ENCODE data around the gene FAM168A. TPM values are rescaled to one million over a fixed set of nuclear protein-coding genes. Genes with fewer than 3 reads are reported as not detected.

The FAM168A gene
- total and polyA plus RNA-seq, 12 donors = 7.7 to 41.8 (median 35.3) TPM

- no peaks in the 10 kb centered on the region for H3K27me3 ChIP-seq
- no peak overlapping the region for H3K27ac ChIP-seq
- no peaks in the 10 kb centered on the region for H3K4me1 ChIP-seq (replicated peaks in 1 of 2)
- TF ChIP-seq CTCF (IDR thresholded peaks at IDR 0.05) (peak; percentile 62 to 89 (median 85)), POLR2A (IDR thresholded peaks at IDR 0.05) (no peak)
- WGBS, 4 donors = 64 to 73% (median 69%) methylated on average over 6 to 16 of the region's 16 CpGs
- no peaks in the 10 kb centered on the region for H3K36me3 ChIP-seq (replicated peaks in 1 of 2)
- peak; percentile 74 to 92 (median 82) for DNase-seq
- intact Hi-C loops (cut with DNase I) = loop anchor here (2.0 to 10.0 kb wide), 4 partner anchors 41 to 89 kb away; partner anchors contain the start of gene ARHGEF17 (in 2 of the 2)
- H3K9me3 ChIP-seq (replicated peaks in 1 of 3) = no peaks in the 10 kb centered on the region
- H3K4me3 ChIP-seq = no peak overlapping the region
These were observed 204.2 kb downstream of the FAM168A start for GRCh38 chr11:73393479-73394415.

DNA sequence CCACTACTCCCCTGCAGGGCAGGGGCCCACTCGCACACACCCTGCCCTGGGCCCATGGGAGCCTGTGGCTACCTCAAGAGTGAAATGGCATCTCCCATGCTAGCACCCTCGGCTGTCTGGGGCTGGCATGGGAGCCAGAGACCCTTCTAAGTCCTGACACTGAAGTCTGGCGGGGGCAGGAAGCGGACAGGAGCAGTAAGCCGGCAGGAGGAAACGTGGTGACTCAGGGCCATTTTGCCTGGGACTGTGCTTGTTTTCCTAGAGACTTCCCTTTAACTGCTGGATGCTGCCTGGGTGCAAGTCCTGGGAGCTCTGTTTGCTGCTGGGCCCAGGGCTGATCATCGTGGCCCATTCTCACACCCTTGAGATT, 204.9 kb downstream of the FAM168A start:
- Histone ChIP-seq H3K27ac (no peak overlapping the region), H3K36me3 (replicated peaks in 1 of 2) (no peaks in the 10 kb centered on the region), H3K9me3 (replicated peaks in 1 of 3) (no peaks in the 10 kb centered on the region), H3K4me1 (replicated peaks in 1 of 2) (no peaks in the 10 kb centered on the region), H3K4me3 (no peak overlapping the region), H3K27me3 (no peaks in the 10 kb centered on the region)
- WGBS, 4 donors = 75 to 98% (median 83%) methylated on average over 6 to 7 of the region's 7 CpGs
- intact Hi-C loops (cut with DNase I) = loop anchor here (5.0 to 10.0 kb wide), 3 partner anchors 41 to 88 kb away; partner anchors contain the start of gene ARHGEF17 (in 2 of the 2)
- DNase-seq = no peak
- TF ChIP-seq POLR2A (IDR thresholded peaks at IDR 0.05) = no peak

DNA sequence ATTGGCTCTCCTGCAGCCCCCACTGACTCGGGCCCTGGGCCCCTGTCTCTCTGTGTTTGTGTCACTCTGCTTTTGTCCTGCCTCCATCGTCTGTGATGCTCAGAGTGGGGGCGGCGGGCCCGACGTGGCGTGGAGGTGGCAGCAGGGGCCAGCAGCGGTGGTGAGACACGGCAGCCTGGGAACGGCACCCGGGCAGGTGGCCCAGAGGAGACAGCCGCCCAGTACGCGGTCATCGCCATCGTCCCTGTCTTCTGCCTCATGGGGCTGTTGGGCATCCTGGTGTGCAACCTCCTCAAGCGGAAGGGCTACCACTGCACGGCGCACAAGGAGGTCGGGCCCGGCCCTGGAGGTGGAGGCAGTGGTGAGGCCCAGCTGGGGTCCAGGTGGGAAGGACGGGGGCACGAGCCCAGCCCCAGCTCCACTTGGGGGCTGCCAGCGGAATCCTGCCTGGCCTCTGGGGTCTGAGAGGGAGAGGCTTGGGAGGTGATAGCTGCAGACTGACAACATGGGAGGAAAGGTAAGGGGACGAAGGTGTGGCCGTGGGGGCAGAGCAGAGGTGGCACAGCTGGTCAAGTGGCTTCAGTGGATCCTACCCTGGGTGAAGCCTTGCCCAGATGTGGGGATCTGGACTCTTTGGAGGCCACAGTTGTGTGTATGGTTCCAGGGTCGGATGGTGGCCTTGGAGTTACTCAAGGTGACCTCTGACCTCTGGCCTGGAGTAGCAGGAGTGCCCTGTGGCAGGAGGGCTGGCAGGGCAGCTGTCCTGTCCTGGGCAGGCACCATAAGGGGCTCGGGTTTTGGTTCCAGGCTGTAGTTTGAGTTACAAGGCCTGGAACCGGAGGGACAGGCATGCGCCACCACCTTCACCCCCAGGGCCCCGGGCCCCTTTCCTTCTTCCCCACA, 205.6 kb downstream of the FAM168A start:
- H3K27ac ChIP-seq = no peak overlapping the region
- no peak for DNase-seq

DNA sequence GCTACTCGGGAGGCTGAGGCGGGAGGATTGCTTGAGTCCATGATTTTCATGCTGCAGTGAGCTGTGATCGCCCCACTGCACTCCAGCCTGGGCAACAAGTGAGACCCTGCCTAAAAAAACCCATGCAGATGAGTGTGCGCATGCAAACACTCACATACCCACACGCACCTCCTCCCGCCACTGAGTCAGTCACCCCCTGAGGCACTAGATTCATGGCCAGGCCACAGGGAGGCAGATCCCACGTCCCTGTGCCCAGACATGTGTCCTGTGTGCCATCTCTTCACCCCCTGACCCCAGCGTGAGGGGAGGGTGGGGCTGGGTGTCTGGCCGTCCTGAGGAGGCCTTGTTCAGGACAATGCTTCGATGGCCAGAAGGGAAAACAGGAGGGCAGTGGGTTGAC, 206.2 kb downstream of the FAM168A start:
- no peak overlapping the region for H3K27ac ChIP-seq

More for the DNA sequence above, 205.6 kb downstream of the FAM168A start:
- H3K36me3 ChIP-seq (replicated peaks in 1 of 2) = no peaks in the 10 kb centered on the region
- no peak for TF ChIP-seq POLR2A (IDR thresholded peaks at IDR 0.05)
- TF ChIP-seq CTCF (IDR thresholded peaks at IDR 0.05) = no peak
- no peaks in the 10 kb centered on the region for H3K9me3 ChIP-seq (replicated peaks in 1 of 3)
- H3K4me1 ChIP-seq (replicated peaks in 1 of 2) = no peaks in the 10 kb centered on the region
- no peaks in the 10 kb centered on the region for H3K27me3 ChIP-seq
- H3K4me3 ChIP-seq = no peak overlapping the region
- intact Hi-C loops (cut with DNase I) = loop anchor here (5.0 to 10.0 kb wide), 3 partner anchors 40 to 88 kb away; partner anchors contain the start of gene ARHGEF17 (in 2 of the 2)
- 90 to 94% (median 92%) methylated on average over 18 to 31 of the region's 31 CpGs for WGBS, 4 donors

More for the DNA sequence above, 206.2 kb downstream of the FAM168A start:
- TF ChIP-seq POLR2A (IDR thresholded peaks at IDR 0.05) = no peak
- TF ChIP-seq CTCF (IDR thresholded peaks at IDR 0.05) = no peak
- H3K27me3 ChIP-seq = no peaks in the 10 kb centered on the region
- WGBS, 4 donors = 89 to 95% (median 91%) methylated on average over 8 to 10 of the region's 10 CpGs
- intact Hi-C loops (cut with DNase I) = loop anchor here (5.0 to 10.0 kb wide), 3 partner anchors 39 to 87 kb away; partner anchors contain the start of gene ARHGEF17 (in 2 of the 2)
- no peak for DNase-seq
- H3K4me3 ChIP-seq = no peak overlapping the region
- H3K4me1 ChIP-seq (replicated peaks in 1 of 2) = no peaks in the 10 kb centered on the region
- no peaks in the 10 kb centered on the region for H3K36me3 ChIP-seq (replicated peaks in 1 of 2)
- H3K9me3 ChIP-seq (replicated peaks in 1 of 3) = no peaks in the 10 kb centered on the region
